GM19099 (cell line): ENCODE data around the gene CYP4F3.

Experiments
- POLR2A ChIP-seq: IDR thresholded peaks from 3 replicates; pipeline ENCODE4 v1.6.1; 2011; ENCODE audit warnings: low read depth; ENCODE audit not compliant: insufficient read length; ENCODE audit errors: extremely low read depth

The CYP4F3 gene

DNA sequence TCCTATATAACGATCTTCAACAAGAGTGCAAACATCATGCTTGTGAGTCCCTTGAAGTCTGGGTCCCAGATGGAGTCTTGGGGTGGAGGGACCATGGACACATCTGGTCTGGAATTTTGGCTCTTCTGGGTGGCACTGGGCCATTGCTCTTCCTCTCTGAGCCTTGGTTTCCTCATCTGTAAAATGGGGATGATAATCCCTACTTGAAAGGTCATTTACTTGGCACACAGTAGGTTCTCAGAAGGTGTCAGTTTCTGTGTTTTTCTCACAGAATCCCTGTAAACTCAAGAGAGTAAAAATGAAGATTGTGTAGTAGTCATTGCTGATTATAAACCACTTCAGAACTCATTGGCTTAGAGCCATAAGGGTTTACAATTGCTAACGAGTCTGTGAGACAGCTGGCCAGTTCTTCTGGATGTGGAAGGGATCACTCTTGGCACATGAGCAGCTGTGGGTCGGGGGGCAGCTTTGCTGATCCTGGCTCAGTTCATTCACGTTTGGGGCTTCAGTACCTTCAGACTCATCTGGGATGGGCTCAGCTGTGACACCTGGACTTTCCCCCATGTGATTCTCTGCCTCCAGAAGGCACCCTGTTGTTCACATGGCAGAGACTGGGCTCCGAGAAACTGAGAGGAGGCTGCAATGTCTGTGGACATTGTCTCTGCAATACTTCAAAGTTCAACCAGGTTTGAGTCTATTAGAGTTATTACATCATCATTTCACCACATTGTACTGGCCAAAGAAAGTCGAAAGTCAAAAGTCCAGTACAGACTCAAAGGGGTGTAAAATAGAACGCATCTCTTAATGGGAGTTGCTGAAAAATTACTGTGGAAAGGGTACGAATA, 40.0 kb downstream of the CYP4F3 start:
- no peak for TF ChIP-seq POLR2A

GRCh38 chr19:15683411-15683810, 42.7 kb downstream of the CYP4F3 start:
- no peak for TF ChIP-seq POLR2A

- no peak for TF ChIP-seq POLR2A
Measured at GRCh38 chr19:15684828-15685227, 44.1 kb downstream of the CYP4F3 start.

GRCh38 chr19:15696654-15697194, 56.0 kb downstream of the CYP4F3 start:
- no peak for TF ChIP-seq POLR2A

- no peak for TF ChIP-seq POLR2A
Measured at GRCh38 chr19:15701757-15702533, 61.2 kb downstream of the CYP4F3 start.

DNA sequence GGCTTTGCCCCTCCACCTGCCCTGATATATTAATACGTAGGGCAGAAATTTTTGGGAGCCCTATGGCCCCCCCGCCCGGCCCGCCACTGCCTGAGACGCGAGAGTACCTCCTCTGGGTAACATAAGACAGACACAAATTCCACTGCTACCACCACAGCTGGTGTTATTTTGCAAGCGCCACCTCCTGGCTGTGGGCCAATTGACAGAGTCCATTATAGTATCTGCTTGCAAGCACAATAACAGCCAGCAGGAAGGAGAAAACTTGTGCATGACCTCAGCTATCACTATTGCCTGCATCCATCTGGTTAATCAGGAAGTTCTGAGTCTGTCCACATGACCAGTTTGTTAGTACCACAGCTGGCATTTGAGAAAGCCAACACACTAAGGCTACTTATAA, 61.8 kb downstream of the CYP4F3 start:
- TF ChIP-seq POLR2A: no peak
